Peyer's patch (tissue), 4 donors: ENCODE data around the gene DNAH2.

Source experiments
- CTCF ChIP-seq, 6 experiments: fragments of 450-650 bp in 4 of 6; fragments of 200-600 bp in 2 of 6; sonication (generic) in 1 of 6; IDR thresholded peaks; one replicate each; pipeline ENCODE4 v1.5.1; 2017 to 2019; ENCODE audit warnings: antibody characterized with exemption in 6 of 6, mild to moderate bottlenecking in 3 of 6, moderate library complexity in 1 of 6
- POLR2A ChIP-seq, 2 donors: fragments of 450-650 bp; IDR thresholded peaks; one replicate each; pipeline ENCODE4 v1.5.1; 2017; ENCODE audit warnings: antibody characterized with exemption in 2 of 2, mild to moderate bottlenecking in 2 of 2, moderate library complexity in 2 of 2

DNA sequence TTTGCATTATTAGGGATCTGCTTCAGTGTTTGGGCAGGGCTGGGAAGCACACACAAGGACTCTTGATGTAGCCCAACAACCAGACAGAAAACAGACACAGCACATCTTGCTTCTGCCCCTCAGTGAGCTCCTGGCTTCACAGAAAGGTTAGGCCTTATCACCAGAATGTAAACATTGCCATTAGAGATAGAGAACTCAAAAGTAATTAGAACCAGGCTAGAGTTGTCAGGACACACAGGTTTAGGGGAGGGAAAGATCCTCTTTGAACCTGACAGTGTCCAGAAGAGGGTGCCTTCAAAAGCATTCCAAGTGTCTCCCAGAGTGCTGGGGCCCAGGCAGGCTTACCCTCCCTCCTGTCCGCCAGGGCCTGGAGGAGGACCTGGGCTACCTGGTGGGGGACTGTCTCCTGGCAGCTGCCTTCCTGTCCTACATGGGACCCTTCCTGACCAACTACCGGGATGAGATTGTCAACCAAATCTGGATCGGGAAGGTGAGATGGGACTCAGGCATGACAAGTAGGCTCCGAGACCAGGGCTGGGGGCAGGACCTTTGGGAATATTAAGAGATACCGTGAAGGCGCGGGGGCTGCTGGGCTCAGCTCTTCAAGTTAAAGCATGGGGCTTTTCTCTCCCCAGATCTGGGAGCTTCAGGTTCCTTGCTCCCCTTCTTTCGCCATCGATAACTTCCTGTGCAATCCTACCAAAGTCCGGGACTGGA lies 99.5 kb downstream of the DNAH2 start:
- TF ChIP-seq CTCF (IDR thresholded peaks at IDR 0.05) (no peak), POLR2A (IDR thresholded peaks at IDR 0.05) (no peak)
